ENCODE results near the gene DIS3L2.

DNA sequence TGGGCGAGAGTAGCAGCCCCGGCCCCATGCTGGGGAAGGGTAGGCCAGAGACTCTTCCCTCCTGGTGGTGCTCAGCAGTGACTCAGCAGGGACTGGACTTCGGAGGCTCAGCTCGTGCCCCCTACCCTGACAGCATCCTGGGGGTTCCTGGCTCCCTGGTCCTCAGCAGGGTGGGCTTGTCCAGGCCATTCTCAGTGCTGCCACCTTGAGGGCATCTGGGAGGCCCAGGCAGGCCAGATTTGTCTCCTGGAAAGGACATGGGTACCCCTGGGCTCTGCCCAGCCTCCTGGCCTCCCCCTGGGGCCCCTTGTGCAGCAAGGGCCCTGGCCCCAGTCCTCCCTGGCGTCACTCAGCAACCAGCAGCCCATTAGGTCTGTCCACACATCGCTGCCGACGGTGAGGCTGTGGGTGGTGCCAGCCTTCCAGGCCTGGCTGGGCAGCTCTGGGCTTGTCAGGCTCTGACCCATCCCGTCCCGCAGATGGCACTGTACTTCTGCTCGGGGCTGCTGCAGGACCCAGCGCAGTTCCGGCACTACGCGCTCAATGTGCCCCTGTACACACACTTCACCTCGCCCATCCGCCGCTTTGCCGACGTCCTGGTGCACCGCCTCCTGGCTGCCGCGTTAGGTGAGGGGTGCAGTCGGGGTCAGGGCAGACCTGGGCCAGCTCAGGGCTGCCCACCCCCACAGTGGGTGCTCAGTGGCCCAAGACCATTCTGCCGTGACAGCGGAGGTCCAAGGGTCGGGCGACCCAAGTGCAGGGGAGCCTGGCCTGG lies 372.0 kb downstream of the DIS3L2 start:
- no peak for TF ChIP-seq CTCF (IDR thresholded peaks at IDR 0.05)
- TF ChIP-seq POLR2AphosphoS5 (IDR thresholded peaks at IDR 0.05): no peak
